GM21737 (cell line): ENCODE results near the gene SUPT6H.
"Not testable (repeated sequence)": the region's sequence is repeated elsewhere in the genome, so short reads cannot be mapped to it uniquely, and the experiment has no call there.

Source experiments
- ATAC-seq: cut with Tn5 transposase; IDR thresholded peaks from one replicate; pipeline ENCODE4 v1.9.1; 2021; ENCODE audit warnings: mild to moderate bottlenecking, moderate library complexity; ENCODE audit not compliant: unreplicated experiment

The SUPT6H gene

DNA sequence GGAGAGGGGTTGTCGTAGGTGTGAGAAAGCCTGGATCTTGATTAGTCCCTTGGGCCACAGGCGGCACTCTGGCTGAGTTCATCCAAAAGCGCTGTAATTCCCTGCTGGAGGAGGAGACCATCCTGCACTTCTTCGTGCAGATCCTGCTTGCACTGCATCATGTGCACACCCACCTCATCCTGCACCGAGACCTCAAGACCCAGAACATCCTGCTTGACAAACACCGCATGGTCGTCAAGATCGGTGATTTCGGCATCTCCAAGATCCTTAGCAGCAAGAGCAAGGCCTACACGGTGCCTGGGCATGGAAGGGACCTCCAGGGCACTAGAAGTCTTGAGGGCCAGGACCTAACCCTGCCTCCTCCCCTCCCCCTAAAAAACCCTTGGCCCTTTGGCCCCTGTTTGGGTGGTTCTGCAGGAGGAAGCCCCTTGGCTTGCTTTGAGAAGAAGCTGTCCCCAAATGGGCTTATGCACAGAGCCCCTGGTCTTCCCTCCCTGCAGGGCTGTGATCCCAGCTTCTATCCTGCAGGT lies 72.8 kb downstream of the SUPT6H start:
- ATAC-seq, result no peak

DNA sequence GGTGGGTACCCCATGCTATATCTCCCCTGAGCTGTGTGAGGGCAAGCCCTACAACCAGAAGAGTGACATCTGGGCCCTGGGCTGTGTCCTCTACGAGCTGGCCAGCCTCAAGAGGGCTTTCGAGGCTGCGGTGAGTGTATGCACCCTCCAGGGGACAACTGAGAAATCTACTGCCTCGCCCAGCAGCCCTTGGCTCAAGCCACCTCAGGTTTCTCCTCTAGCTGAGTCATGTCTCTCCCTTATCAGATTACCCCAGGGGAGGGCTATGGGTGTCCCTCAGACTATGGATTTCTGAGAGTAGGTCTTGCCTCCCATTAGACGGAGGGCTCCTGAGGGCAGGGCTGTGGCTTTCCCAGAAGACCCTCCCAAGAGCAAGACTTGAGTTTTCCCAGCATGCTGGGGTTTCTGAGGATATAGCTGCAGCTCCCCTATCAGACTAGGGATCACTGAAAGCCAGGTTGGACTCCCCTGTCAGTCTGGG lies 73.3 kb downstream of the SUPT6H start:
- ATAC-seq, result no peak

DNA sequence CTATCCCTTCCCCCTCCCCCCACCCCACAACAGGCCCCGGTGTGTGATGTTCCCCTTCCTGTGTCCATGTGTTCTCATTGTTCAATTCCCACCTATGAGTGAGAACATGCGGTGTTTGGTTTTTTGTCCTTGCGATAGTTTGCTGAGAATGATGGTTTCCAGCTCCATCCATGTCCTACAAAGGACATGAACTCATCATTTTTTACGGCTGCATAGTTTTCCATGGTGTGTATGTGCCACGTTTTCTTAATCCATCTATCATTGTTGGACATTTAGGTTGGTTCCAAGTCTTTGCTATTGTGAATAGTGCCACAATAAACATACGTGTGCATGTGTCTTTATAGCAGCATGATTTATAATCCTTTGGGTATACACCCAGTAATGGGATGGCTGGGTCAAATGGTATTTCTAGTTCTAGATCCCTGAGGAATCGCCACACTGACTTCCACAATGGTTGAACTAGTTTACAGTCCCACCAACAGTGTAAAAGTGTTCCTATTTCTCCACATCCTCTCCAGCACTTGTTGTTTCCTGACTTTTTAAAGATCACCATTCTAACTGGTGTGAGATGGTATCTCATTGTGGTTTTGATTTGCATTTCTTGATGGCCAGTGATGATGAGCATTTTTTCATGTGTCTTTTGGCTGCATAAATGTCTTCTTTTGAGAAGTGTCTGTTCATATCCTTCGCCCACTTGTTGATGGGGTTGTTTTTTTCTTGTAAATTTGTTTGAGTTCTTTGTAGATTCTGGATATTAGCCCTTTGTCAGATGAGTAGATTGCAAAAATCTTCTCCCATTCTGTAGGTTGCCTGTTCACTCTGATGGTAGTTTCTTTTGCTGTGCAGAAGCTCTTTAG lies 74.1 kb downstream of the SUPT6H start:
- not testable (repeated sequence) for ATAC-seq

DNA sequence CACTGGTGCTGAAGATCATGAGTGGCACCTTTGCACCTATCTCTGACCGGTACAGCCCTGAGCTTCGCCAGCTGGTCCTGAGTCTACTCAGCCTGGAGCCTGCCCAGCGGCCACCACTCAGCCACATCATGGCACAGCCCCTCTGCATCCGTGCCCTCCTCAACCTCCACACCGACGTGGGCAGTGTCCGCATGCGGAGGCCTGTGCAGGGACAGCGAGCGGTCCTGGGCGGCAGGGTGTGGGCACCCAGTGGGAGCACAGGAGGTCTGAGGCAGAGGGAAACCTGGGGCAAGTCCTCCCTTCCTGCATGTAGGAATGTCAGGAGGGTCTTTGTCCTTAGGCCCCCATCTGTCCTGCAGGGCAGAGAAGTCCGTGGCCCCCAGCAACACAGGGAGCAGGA lies 75.3 kb downstream of the SUPT6H start:
- no peak for ATAC-seq

DNA sequence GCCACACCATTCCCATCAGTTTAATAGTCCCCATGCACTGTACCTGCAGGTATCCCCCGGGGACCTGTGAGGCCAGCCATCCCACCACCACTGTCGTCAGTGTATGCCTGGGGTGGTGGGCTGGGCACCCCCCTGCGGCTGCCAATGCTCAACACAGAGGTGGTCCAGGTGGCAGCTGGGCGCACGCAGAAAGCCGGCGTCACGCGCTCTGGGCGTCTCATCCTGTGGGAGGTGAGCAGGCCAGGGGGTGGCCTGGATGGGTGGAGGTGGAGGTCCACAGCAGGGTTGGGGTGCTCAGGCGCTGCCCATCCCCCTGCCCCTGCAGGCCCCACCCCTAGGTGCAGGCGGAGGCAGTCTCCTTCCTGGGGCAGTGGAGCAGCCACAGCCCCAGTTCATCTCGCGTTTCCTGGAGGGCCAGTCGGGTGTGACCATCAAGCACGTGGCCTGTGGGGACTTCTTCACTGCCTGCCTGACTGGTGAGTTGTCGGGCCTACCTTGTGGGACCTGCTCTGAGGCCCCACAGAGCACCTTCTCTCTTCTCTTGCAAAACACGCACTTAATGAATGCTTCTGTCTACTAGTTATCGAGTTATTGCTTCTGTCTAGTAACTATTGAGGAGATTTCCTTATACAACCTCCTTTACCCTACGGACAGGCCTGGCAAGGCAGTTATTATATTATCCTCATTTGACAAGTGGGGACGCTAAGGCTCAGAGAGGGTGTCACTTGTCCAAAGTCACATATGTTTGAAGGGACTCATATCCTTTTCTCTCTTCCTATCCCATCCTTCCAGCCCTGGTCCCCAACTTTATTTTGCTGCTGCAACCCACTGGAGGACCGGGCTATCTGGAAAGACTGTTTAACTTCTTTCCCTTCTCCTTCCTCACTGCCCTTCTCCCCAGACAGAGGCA lies 76.0 kb downstream of the SUPT6H start:
- peak; percentile 55 for ATAC-seq

DNA sequence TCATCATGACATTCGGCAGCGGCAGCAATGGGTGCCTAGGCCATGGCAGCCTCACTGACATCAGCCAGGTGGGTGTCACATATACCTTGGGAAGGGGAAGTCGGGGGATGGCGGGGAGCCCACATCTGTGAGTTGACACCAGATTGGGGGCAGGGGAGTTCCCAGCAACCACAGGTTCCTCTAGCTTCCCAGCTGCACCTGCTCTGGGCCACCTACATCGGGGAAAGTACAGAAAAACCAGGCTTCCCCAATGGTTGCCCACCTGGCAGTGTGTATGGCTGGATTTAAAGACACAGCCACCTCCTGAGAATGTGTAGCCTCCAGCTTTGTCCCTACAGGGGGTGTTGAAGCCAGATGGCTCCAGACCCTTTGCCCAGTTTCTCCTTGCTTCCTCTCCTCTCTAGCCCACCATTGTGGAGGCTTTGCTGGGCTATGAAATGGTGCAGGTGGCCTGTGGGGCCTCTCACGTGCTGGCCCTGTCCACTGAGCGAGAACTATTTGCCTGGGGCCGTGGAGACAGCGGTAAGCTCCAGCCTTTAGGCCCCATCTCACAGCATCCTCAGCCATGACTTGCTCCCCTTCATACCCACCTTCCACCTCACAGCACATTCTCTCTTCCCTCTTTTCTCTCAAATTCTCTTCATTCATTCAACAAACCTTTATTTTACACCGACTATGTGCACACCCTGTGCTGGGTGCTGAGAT lies 76.8 kb downstream of the SUPT6H start:
- ATAC-seq, result peak; percentile 24

DNA sequence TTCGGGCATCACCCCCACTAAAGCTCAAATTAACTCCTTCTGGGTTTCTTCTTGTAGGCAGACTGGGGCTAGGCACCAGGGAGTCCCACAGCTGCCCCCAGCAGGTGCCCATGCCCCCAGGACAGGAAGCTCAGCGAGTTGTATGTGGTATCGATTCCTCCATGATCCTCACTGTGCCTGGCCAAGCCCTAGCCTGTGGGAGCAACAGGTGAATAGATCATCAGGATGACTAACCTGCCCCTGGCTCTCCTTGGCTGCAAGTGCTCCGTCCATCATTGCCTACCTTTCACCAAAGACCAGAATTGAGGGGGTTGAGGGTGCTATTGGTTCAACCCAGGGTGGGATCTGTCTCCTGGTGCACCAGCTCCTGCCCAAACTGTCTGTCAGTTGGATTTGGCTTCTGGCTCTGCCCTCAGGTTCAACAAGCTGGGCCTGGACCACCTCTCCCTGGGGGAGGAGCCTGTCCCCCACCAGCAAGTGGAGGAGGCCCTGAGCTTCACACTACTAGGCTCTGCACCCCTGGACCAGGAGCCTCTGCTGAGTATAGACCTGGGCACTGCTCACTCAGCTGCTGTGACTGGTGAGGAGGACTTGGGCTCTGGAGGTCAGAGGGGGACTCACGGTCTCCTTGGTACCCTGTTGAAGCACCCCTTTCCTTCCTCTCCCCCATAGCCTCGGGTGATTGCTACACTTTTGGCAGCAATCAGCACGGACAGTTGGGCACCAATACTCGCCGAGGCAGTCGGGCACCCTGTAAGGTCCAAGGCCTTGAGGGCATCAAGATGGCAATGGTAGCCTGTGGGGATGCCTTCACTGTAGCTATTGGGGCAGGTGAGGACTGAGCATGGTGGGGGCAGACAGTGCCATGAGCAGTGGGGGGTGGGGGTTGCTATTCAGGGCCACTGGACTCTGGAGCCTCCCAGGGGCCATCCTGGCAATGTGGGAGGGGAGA lies 78.7 kb downstream of the SUPT6H start:
- no peak for ATAC-seq

DNA sequence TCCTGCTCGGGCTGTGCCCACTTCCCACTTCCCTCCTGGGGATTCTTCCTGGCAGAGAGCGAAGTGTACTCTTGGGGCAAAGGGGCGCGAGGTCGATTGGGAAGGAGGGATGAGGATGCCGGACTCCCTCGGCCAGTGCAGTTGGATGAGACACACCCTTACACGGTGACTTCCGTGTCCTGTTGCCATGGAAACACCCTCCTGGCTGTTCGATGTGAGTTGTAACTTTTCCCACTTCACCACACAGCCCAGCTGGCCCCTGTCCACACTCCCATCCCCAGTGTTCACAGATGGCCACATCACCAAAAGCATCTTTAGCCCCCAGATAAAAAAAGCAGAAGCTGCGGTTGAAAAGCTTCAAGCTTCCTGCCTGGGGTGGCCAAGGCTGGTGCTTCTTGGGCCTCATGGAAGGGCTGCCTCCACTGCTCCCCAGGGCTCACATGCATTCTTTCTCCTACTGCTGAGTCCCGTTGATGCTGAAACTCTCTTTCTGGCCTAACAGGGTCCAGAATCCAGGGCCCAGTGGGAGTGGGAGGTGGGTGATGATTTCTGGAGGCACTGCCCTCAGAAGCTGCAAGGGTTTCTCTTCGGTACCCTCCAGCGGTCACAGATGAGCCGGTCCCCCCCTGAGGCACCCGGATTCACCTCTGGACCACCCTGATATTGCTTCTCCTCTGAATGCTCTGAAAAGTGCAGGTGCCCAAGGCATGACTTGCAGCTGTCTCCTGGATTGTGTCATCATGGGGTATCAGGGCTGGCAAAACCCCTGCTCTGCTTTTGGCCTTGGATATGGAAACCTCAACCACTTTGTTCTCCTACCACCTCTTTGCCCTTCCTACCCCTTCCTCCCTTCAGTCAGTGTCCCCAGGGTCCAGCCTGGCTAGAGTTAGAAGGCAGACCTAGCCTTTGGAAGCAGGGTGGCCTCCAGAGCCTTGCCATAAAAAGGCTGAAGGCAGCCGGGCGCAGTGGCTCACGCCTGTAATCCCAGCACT lies 79.6 kb downstream of the SUPT6H start:
- ATAC-seq, result no peak

DNA sequence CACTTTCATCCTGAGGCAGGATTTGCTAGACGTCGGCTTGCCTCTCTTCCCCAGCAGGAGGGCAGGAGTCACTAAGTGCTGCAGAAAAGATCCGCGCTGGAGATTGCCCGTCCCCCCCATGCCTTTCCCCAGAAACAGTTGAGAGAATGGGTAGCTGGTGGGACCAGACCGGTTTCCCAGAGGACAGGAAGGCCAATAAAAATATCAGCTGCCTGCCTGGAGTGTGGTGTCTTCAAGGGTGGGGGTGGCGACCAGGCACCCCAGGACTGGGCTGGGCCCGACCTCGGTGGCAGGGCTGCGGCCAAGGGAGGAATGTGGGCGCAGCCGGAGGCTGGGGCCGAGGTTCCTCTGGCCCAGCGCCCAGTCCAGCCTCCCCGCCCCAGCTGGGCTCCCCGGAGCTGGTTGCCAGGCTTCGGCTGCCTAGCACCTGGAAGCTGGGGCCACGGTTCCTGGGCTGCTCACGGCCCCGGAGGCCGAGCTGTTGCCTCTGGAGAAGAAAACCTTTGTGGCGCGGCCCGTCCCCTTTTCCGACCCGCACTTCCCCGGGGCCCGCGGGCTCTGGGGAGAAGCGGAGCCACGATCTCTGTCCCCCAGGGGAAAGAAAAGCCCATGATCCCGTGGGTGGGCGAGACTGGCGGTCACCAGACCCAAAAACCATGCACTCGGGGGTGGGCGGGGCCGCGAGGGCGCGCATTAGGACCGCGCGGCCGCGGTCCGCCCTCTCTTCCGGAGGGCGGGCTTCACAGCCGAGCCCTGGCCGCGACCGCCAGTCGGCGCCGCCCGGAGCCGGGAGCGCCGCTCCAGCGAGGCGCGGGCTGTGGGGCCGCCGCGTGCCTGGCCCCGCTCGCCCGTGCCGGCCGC lies 81.5 kb downstream of the SUPT6H start, which contains the start of gene TRAF4:
Gene TRAF4 (plus strand): TSS at position 769 of the 861 bp plus-strand sequence. CDS start 102 bp downstream, outside the sequence.
- peak; percentile 52 for ATAC-seq

DNA sequence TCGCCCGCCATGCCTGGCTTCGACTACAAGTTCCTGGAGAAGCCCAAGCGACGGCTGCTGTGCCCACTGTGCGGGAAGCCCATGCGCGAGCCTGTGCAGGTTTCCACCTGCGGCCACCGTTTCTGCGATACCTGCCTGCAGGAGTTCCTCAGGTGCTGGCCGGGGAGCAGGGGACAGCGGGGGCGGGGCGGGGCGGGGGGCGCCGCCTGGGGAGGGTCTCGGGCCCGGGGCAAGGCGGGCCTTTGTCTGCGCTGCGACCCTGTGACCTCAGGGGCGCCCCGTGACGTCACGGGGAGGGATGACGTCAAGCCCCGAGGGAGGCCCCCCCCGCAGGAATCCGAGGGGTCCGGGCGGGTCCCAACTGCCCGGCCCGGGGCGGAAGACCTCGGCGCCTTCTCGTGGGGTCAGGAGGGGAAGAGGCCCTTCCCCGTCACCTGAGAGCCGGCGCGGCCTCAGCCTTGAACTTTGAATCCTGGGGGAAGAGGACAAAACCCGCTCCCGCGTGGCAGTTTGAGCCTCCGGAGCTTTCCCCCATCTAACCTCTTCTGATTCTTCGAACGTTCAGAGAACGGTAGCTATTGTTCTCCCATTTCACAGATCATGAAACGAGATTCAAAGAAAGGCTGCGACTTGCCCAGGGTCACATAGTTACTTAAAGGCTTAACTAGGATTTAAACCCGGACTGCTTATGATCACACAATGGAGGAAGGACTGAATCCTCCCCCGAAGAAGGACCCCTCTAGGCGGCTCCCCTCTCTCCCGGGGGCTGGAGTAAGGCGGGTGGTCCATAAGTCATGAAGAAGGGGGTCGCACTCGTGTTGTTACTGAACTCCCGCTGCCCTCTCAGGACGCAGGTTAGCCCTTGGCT lies 82.3 kb downstream of the SUPT6H start:
- ATAC-seq, result peak; percentile 23

DNA sequence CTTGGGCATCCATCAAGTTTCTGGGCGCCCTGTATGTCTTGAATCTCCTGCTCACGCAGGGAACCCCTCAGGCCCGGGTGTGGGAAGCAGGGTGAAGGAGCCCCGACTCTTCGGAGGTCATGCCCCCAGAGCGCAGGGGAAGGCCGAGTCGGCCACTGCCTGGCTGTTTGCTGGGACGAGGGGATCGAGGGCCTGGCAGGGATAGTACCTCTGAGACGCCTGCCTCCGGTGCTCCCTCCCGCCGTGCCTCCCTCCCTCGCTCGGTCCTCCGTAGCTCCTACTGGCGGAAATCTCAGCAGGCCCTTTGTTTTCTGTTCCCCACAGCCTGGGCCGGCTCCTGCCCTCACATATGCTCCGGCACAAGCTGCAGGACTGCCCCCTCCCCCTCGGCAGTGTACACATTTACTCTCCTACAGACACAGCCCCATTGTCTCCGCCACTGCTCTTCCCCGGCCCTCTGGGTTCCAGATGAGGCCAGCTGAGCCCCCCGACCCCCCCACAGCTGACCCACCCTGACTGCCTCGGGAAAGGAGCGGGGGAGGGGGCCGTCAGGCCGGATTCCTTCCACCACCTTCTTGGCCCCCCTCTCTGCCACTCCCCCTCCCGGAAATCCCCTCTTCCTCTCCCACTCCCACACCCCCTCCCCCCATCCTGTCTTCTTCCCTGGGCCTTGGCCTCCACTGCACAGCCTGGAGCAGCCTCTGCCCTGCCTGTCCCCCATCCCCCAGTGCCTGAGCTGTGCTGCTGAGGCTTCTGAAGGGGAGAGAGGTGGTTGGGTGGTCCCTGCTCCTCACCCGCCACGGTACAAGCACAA lies 83.2 kb downstream of the SUPT6H start:
- ATAC-seq, result no peak

DNA sequence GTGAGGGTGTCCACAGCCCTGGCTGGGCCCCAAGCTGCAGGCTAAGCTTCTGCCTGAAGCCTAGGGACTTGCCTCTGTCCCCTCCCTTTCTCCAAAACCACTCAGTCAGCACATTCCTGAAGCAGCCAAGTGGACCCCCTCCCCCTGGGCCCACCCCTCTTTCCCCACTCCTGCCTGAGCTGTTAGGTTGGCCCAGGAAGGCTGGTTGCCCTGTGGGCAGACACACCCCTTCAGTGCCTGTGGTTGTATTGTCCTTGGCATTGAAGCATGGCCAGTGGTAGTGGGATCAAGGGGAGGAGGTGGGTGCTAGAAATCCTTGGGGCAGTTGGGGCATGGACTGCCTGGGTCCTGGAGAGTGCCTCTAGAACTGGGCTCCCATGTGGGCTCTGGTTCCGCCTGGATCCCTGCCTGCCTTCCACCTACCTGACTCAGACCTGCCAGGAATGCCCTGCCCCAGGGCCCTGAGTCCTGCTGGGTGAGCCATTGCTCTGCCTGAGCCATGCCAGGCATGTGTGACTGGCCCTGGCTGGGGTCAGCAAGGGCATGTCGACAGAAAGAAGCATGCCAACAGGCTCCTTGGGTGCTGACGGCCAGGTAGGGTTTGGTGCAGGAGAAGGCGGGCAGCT lies 83.9 kb downstream of the SUPT6H start:
- ATAC-seq, result no peak

DNA sequence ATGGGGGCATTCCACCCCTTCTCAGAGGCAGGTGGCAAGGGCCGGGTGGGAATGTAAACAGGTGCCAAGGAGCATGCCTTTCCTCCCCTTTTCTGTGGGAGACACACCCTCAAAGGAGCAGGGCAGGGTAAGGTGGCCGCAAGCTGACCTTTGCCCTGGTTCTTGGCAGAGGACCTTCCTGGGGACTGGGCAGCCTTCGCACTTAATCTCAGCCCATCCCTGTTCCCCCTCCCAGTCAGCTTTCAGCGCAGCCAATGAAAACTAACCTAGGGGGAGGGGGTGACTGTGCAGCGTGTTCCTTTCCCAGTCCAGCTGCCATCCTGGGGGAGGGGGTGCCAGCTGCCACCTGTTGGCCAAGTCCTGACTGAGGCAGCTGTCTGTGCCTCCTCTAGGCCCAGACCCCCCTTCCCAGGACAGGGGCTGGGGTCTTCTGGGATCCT lies 84.6 kb downstream of the SUPT6H start:
- no peak for ATAC-seq

DNA sequence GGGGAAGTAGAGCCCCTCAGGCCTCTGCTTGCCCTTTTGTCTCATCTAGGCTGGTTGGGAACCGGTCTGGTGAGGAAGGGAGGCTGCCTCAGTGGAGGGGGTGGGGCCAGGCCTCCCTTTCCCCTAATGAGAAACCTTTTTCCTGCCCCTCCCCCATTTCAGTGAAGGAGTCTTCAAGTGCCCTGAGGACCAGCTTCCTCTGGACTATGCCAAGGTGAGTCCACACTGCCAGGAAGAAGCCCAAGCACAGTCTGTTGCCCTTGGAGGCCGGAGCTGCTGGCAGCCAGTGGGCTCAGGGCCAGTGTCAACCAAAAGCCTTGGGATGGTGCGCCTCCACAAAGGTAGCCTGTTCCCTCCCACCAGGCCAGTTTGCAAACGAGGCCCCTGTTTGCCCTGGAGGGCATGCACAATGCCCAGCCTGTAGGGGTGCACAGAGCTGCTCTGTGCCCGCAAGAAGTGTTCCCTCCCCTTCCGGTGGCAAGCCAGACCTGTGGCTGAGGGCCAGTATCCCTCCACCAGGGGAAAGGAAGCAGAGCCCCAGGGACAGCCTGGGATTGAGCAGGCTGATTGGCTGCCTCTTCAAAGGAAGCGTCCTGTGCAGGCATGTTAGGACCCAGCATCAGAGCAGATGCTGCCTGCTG lies 85.2 kb downstream of the SUPT6H start:
- ATAC-seq, result no peak
